IgD-negative memory B cell (primary cell): ENCODE results near the gene MLKL. TPM values are rescaled to one million over a fixed set of nuclear protein-coding genes. Genes with fewer than 3 reads are reported as not detected.
"Not testable (repeated sequence)": the region's sequence is repeated elsewhere in the genome, so short reads cannot be mapped to it uniquely, and the experiment has no call there.

Experiments used
- H3K27ac Mint-ChIP-seq, 3 donors: one replicate each; pipeline ENCODE4 v1.8.0; 2020 to 2022; ENCODE audit warnings: mild to moderate bottlenecking in 3 of 3, mixed read lengths in 3 of 3, moderate library complexity in 1 of 3
- H3K27me3 Mint-ChIP-seq: one replicate; pipeline ENCODE4 v1.8.0; 2021; ENCODE audit warnings: mixed read lengths
- H3K36me3 Mint-ChIP-seq: one replicate; pipeline ENCODE4 v1.8.0; 2020; ENCODE audit warnings: mild to moderate bottlenecking, mixed read lengths
- H3K4me1 Mint-ChIP-seq, 3 donors: one replicate each; pipeline ENCODE4 v1.8.0; 2020 to 2022; ENCODE audit warnings: mixed read lengths in 3 of 3, mild to moderate bottlenecking in 1 of 3
- H3K4me3 Mint-ChIP-seq, 4 donors: one replicate each; pipeline ENCODE4 v1.8.0; 2020 to 2022; ENCODE audit warnings: mild to moderate bottlenecking in 4 of 4, mixed read lengths in 4 of 4, moderate library complexity in 3 of 4
- H3K9me3 Mint-ChIP-seq, 3 donors: one replicate each; pipeline ENCODE4 v1.8.0; 2020 to 2021; ENCODE audit warnings: mixed read lengths in 3 of 3, mild to moderate bottlenecking in 1 of 3
- polyA plus RNA-seq: library from polyadenylated mRNA; unstranded; fragments of 300-500 nt; fragmentation: Illumina TruSeq; gene quantifications from one replicate; pipeline ENCODE4 v1.2.3, GENCODE V29; 2021

MLKL gene
- polyA plus RNA-seq, 1 donor from 2014 or later, result 14.3 TPM

DNA sequence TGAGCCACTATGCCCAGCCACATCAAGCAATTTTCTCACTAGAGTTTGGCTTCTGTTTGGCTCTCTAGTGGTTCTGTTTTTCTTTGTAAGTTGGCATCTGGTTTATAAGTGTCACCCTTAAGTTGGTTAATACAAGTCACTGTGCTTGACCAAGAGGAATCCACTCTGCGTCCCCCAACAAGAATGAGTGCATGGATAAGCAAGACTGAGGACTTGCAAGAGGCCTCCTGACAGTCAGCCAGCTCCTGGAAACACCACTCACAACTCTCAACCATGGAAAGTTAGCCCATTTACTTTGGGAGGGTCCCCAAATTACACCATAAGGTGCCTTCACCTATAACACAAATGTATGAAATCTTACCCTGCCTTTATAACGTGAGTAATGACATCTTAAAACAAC lies 41.6 kb downstream of the MLKL start:
- no peak overlapping the region for H3K4me3 Mint-ChIP-seq
- H3K36me3 Mint-ChIP-seq, result peaks cover 3% of the 10 kb centered on the region
- no peaks in the 10 kb centered on the region for H3K9me3 Mint-ChIP-seq
- H3K4me1 Mint-ChIP-seq, result peaks cover 28 to 43% (median 30%) of the 10 kb centered on the region in 3 donors
- no peak overlapping the region for H3K27ac Mint-ChIP-seq
- no peaks in the 10 kb centered on the region for H3K27me3 Mint-ChIP-seq

DNA sequence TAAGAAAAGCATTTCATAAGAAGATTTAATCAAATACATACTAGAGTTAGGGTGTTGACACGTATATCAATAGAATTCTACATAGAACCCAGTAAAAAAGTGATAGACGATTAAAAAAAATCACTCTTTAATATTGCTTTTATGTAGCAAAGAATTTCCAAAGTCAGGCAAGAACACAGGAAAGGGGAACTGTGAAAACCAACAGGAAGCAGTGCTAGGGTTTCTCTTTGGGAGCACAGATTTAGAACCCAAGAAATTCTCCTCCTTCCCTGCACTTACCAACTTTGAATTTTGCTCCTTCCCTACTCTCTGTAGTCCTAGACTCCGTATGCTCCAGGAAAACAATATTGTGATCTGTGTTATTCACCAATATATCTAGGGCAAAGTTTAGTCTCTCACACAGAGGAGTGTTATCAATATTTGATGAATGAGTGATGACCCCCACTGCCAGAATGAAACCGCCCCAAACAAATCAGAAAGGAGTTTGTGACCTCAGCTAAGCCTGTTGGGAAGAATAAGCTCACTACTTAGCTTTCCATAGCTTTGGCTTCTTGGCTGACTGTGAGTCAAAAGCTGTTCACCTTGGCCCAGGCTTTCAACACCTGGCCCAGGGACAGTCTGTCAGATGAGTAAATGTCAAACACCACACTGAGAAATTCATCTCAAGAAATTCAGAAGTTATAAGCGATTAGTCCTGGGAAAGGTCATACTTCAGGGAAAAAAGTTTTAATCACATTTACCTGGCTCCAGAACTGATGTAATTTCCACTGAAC lies 42.6 kb downstream of the MLKL start:
- no peak overlapping the region for H3K27ac Mint-ChIP-seq
- no peaks in the 10 kb centered on the region for H3K27me3 Mint-ChIP-seq
- H3K4me3 Mint-ChIP-seq, result peak overlapping the region in 1 of 4 donors; percentile 20
- H3K9me3 Mint-ChIP-seq, result no peaks in the 10 kb centered on the region
- peaks cover 3% of the 10 kb centered on the region for H3K36me3 Mint-ChIP-seq
- peaks cover 24 to 43% (median 27%) of the 10 kb centered on the region in 3 donors for H3K4me1 Mint-ChIP-seq

DNA sequence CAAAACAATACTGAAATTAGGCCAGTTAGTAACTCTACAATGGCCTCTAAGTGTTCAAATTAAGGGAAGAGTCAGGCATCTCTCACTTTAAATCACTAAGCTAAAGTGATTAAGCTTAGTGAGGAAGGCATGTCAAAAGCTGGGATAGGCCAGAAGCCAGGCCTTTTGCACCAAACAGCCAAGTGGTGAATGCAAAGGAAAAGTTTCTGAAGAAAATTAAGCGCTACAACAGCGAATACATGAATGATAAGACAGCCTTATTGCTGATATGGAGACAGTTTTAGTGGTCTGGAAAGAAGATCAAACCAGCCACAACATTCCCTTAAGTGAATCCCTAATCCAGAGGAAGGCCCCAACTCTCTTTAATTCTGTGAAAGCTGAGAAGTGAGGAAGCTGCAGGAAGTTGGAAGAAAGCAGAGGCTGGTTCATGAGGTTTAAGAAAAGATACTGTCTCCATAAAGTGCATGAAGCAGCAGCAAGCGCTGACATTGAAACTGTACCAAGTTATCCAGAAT lies 46.1 kb downstream of the MLKL start:
- H3K27ac Mint-ChIP-seq, result peak overlapping the region in 1 of 3 donors; percentile 73
- H3K9me3 Mint-ChIP-seq, result no peaks in the 10 kb centered on the region
- H3K4me1 Mint-ChIP-seq, result peaks cover 22 to 33% (median 27%) of the 10 kb centered on the region in 3 donors
- H3K27me3 Mint-ChIP-seq, result no peaks in the 10 kb centered on the region
- no peaks in the 10 kb centered on the region for H3K36me3 Mint-ChIP-seq
- no peak overlapping the region for H3K4me3 Mint-ChIP-seq

DNA sequence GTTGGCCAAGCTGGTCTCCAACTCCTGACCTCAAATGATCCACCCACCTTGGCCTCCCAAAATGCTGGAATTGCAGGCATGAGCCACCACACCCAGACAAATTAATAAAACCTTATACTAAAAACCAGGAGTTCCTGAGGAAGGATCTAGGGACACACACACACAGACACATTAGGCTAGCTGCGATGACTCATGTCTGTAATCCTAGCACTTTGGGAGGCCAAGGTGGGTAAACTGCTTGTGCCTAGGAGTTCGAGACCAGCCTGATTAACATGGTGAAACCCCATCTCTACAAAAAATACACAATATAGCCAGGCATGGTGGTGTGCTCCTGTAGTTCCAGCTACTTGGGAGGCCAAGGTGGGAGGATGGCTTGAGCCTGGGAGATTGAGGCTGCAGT lies 47.8 kb downstream of the MLKL start:
- H3K4me1 Mint-ChIP-seq, result peaks cover 15 to 24% (median 19%) of the 10 kb centered on the region in 3 donors
- not testable (repeated sequence) for H3K4me3 Mint-ChIP-seq, H3K27ac Mint-ChIP-seq, H3K9me3 Mint-ChIP-seq, H3K36me3 Mint-ChIP-seq, H3K27me3 Mint-ChIP-seq

DNA sequence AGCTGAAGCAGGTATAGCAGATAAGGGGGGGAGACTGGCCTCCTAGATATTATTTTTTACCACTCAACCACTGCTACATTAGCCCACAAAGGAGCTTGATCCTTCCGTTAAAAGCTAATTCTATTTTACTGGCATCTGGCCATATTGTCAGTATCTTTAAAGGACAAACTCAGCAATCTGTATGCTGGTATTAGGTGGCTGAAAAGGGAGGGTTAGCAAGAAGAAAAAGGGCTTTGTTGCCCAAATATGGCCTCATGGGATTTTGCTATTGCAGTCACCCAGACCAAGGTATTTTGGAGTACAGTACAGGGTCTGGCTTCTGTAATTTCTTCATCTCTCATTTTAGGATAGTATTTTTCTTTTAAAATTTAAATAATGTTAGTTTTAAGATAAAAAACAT lies 48.4 kb downstream of the MLKL start:
- Mint-ChIP-seq H3K27me3 (no peaks in the 10 kb centered on the region), H3K36me3 (peaks cover 1% of the 10 kb centered on the region), H3K27ac (peak overlapping the region in 1 of 3 donors; percentile 30), H3K9me3 (no peaks in the 10 kb centered on the region), H3K4me1 (peaks cover 14 to 24% (median 15%) of the 10 kb centered on the region in 3 donors), H3K4me3 (no peak overlapping the region)

DNA sequence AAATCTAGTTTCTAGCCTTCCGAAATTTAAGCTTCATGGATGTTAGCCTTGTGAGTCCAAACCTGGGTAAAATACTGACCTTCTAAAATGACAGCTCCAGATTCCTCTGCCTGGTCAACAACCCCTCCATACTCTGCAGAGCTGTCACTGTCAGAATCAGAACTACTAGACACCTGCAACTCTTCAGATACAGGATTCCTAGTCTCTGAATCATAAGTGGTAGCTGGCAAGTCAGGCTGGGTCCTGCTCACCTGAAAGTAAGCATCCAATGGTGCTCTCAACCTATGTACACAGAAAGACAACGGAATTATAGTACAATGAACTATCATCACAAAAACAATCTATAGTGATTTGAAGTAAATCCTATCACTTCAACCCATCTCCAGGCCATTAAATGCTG lies 48.8 kb downstream of the MLKL start:
- Mint-ChIP-seq H3K9me3 (no peaks in the 10 kb centered on the region), H3K4me1 (peaks cover 10 to 20% (median 15%) of the 10 kb centered on the region in 3 donors), H3K36me3 (peaks cover 1% of the 10 kb centered on the region), H3K27ac (peak overlapping the region in 1 of 3 donors; percentile 30), H3K27me3 (no peaks in the 10 kb centered on the region), H3K4me3 (no peak overlapping the region)

DNA sequence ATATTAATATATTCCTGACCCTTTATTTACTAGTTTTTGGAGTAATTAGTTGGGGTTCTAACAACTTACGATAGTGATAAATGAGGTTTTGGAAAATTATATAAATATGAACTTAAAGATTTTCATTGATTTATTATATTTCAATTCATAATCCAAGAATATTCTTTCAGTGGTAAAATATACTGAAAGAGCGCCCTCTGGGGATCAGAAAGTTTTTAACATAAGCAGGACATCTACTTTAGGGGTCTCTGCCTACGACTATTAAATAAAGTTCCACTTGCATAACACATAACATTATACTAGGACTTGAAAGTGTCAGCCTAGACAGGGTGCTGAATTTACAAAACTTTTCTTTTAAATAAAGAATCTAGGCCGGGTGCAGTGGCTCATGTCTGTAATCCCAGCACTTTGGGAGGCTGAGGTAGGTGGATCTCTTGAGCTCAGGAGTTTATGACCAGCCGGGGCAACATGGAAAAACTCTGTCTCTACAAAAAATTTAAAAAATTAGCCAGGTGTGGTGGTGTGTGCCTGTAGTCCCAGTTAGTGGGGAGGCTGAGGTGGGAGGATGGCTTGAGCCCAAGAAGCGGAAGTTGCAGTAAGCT lies 49.6 kb downstream of the MLKL start:
- Mint-ChIP-seq H3K27me3 (no peaks in the 10 kb centered on the region), H3K4me3 (no peak overlapping the region), H3K27ac (no peak overlapping the region), H3K4me1 (peaks cover 5 to 18% (median 15%) of the 10 kb centered on the region in 3 donors), H3K9me3 (no peaks in the 10 kb centered on the region), H3K36me3 (peaks cover 1% of the 10 kb centered on the region)

DNA sequence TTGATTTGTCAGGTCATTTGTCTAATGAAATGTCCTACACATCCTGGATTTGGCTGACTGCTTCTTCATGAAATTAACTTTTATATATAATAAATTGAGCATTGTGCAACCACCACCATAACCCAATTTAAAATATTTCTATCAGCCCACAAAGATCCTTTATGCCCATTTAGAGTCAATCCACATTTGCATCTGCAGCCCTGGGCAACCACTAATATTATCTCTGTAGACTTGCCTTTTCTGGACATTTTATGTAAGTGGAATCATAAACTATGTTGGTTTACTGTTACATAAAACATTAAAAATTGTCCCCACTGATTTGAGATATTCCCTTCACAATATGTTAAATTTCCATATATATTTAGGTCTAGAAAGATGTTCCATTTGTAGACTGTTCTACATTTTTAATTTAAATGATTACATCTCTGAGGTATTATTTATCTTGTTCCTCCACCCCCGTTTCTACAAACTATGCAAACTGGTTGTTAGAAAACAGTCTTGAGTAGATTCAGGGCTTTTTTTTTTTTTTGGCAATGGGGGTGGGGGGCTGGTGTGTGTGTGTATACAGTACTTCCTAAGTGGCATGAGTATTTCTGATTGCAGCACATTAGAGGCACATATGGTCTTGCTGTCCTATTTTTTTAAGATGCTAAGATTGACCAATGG lies 50.7 kb downstream of the MLKL start:
- H3K27ac Mint-ChIP-seq, result no peak overlapping the region
- peaks cover 1% of the 10 kb centered on the region for H3K36me3 Mint-ChIP-seq
- H3K4me1 Mint-ChIP-seq, result peaks cover 5 to 13% (median 12%) of the 10 kb centered on the region in 3 donors
- no peak overlapping the region for H3K4me3 Mint-ChIP-seq
- H3K9me3 Mint-ChIP-seq, result no peaks in the 10 kb centered on the region
- no peaks in the 10 kb centered on the region for H3K27me3 Mint-ChIP-seq

DNA sequence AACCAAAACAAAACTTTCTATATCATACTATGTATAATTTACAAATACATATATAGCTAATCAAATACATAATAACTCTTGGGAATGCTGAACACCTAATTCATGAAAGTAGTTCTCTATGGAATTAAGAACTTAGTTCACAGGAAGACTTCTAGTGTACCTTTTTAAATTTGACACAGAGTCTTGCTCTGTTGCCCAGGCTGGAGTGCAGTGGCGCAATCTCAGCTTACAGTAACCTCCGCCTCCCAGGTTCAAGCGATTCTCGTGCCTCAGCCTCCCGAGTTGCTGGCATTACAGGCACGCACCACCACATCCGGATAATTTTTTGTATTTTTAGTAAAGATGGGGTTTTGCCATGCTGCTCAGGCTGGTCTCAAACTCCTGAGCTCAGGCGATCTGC lies 58.7 kb downstream of the MLKL start:
- no peaks in the 10 kb centered on the region for H3K27me3 Mint-ChIP-seq
- no peak overlapping the region for H3K27ac Mint-ChIP-seq
- no peaks in the 10 kb centered on the region for H3K4me1 Mint-ChIP-seq
- no peaks in the 10 kb centered on the region for H3K36me3 Mint-ChIP-seq
- H3K4me3 Mint-ChIP-seq, result no peak overlapping the region
- no peaks in the 10 kb centered on the region for H3K9me3 Mint-ChIP-seq

DNA sequence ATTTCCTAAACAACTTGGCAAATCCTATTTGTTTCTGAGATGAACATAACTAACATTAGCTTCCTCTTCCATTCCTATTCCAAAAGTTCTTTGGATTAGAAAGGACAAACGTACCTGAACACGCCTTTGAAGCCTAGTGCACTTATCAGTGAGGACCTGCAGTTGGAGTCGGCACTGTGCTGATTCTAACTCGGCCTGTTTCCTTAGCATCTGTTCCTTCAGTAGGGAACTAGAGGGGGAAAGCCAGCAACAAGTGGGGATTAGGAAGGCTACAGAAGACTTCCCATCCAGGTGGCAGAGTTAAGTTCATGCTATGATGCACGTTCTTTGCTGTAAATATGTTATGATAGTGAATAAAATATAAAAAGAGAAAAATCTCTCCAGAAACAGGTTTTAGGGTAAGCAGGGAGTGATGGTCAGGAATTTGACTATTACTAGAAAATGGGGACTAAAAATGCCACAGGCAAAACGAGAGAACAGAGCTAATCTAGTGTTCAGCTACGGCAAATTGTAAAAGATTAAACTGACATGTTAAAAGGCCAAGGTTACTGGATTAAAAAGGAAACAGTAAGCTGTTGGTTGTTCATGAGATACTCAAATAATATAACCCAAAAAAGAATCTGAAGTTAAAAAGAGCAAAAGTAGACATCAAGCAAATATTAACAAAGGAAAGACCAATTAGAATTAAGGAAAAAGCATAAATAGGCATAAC lies 62.8 kb downstream of the MLKL start:
- Mint-ChIP-seq H3K27me3 (no peaks in the 10 kb centered on the region), H3K36me3 (no peaks in the 10 kb centered on the region), H3K9me3 (no peaks in the 10 kb centered on the region), H3K4me3 (no peak overlapping the region), H3K4me1 (no peaks in the 10 kb centered on the region), H3K27ac (peak overlapping the region in 1 of 3 donors; percentile 51)

DNA sequence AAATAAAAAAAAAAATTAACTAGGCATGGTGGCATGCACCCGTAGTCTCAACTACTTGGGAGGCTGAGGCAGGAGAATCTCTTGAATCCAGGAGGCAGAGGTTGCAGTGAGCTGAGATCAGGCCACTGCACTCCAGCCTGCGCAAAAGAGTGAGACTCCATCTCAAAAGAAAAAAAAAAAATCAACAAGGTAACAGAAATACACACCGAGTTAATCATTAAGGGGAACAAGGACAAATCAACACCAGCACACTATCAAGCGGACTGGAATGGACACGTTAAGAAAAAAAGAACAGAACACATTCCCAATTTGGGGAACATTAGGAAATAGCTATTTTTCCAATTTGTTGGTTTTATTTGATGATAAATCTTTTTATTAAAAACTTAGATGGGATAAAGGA lies 65.4 kb downstream of the MLKL start:
- Mint-ChIP-seq H3K9me3 (no peaks in the 10 kb centered on the region), H3K27ac (no peak overlapping the region), H3K27me3 (no peaks in the 10 kb centered on the region), H3K36me3 (peaks cover 2% of the 10 kb centered on the region), H3K4me3 (no peak overlapping the region), H3K4me1 (no peaks in the 10 kb centered on the region)

DNA sequence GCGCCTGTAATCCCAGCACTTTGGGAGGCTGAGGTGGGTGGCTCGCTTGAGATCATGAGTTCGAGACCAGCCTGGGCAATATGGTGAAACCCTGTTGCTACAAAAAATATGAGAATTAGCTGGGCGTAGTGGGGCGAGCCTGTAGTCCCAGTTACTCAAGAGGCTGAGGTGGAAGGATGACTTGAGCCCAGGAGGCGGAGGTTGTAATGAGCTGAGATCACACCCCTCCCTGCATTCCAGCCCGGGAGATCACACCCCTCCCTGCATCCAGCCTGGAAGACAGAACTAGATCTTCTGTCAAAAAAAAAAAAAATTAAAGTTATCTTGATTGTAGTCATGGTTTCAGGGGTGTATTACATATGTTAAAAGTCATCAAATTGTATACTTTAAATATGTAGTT lies 67.0 kb downstream of the MLKL start:
- peak overlapping the region in 1 of 4 donors; percentile 47 for H3K4me3 Mint-ChIP-seq
- H3K4me1 Mint-ChIP-seq, result peaks cover 0 to under 1% (median 0%) of the 10 kb centered on the region in 3 donors
- no peaks in the 10 kb centered on the region for H3K9me3 Mint-ChIP-seq
- no peaks in the 10 kb centered on the region for H3K27me3 Mint-ChIP-seq
- H3K27ac Mint-ChIP-seq, result no peak overlapping the region
- peaks cover 2% of the 10 kb centered on the region for H3K36me3 Mint-ChIP-seq

DNA sequence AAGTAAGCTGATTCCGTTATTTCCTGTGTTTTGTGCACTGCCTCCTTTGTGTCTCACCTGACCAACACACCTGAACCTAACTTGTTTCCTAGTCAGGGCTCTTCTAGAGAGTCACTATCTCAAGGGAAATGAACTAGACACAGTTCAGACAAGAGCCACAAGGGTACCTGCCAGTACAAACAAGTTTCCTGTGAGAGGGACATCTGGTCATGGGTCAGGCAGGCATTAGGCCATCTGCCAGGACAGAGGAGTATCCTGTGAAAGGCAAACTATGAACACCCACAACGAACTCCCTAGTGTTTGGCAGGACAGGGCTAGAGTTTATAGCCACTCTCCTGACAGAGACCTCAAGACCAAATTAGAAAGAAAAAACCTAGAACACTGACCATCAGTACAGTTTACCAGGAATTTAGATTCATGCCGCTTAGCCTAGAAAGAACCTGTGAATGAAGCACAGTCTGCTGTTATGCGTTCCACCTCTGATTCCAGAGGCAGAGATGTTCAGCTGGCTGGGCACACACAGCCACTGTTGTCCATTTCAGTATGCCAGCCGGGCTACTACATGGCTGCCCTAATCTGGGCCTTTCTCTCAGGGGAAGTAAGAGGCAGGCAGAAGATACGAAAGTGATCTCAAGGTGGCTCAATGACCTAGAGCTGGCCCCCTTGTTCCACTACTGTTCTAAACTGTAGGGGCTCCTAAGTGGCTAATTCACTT lies 73.0 kb downstream of the MLKL start:
- Mint-ChIP-seq H3K4me3 (no peak overlapping the region), H3K27me3 (no peaks in the 10 kb centered on the region), H3K36me3 (peaks cover 2% of the 10 kb centered on the region), H3K27ac (peak overlapping the region in 2 of 3 donors; percentile 46 to 65), H3K9me3 (no peaks in the 10 kb centered on the region), H3K4me1 (peaks cover 0 to 4% (median 1%) of the 10 kb centered on the region in 3 donors)

DNA sequence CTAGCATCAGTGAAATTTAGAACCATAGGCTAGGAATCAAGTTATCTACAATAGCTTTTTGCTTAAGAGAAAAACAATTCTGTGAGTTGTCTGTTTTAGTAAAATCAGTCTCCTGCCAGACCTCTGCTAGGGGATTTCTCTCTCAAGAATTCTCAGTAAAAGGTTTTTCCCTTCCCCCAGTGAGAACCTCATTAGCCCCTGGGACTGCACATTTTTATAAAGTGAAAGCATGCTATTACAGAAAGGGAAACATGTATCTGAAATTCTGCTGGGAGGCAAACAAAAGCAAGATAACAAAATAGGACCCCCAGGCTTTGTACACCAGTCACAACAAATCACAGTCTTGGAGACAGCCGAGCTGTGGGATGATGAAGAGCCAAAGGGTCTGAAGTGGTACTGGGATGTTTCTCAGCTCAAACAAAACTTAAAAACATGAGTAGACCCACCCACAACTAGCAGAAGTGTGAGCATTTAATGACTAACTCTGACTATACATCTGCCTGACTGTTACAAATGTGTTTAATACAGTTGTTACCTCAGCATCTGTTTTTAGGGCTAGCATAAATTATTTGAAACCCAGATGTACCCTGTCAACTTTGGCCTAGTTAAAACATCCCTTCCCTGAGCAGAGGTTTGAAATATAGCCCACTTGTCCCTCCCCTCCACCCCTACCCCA lies 73.8 kb downstream of the MLKL start:
- Mint-ChIP-seq H3K4me3 (no peak overlapping the region), H3K36me3 (peaks cover 2% of the 10 kb centered on the region), H3K4me1 (peaks cover 0 to 4% (median 1%) of the 10 kb centered on the region in 3 donors), H3K27me3 (no peaks in the 10 kb centered on the region), H3K27ac (peak overlapping the region in 1 of 3 donors; percentile 67), H3K9me3 (no peaks in the 10 kb centered on the region)
